ENCODE data around the gene EIF3D.

Gene EIF3D

GRCh38 chr22:36467042-36467810, 61.7 kb downstream of the EIF3D start:
- FAIRE-seq (no peak), DNase-seq (ENCODE audit: low spot score) (peak; percentile 80)

- DNase-seq (ENCODE audit: low spot score) (no peak), FAIRE-seq (no peak)
Measured at GRCh38 chr22:36466258-36466657, 62.7 kb downstream of the EIF3D start.

GRCh38 chr22:36465232-36466021, 63.5 kb downstream of the EIF3D start:
- FAIRE-seq (peak; percentile 98), DNase-seq (ENCODE audit: low spot score) (peak; percentile 91)

GRCh38 chr22:36464715-36465231, 64.2 kb downstream of the EIF3D start:
- FAIRE-seq = no peak
- no peak for DNase-seq (ENCODE audit: low spot score)

- no peak for FAIRE-seq
- no peak for DNase-seq (ENCODE audit: low spot score)
Measured at GRCh38 chr22:36463783-36464184, 65.2 kb downstream of the EIF3D start.

GRCh38 chr22:36461665-36462649, 67.0 kb downstream of the EIF3D start:
- peak; percentile 89 for DNase-seq (ENCODE audit: low spot score)
- FAIRE-seq = peak; percentile 97
